SK-MEL-5 (cell line): ENCODE data around the gene HOXB4. TPM values are rescaled to one million over a fixed set of nuclear protein-coding genes. Genes with fewer than 3 reads are reported as not detected.
"Not testable (repeated sequence)": the region's sequence is repeated elsewhere in the genome, so short reads cannot be mapped to it uniquely, and the experiment has no call there.

Experiments used
- DNase-seq: peaks from one replicate; pipeline ENCODE4 v3.0.0-alpha.2; 2016; ENCODE audit warnings: low read depth, low spot score
- in situ Hi-C: cut with HindIII; loops from 2 replicates; pipeline ENCODE4 v1.10.0; 2016; ENCODE audit warnings: low sequenced_read_pairs, high pct_unique_total_duplicates, low pct_unique_long_range_greater_than_20kb
- total RNA-seq: library from RNA; depleted of rRNA; stranded (reverse); fragments of >200 nt; shearing (Covaris generic); gene quantifications from 2 replicates; pipeline ENCODE4 v1.2.3, GENCODE V29; 2014; rRNA removed

HOXB4 gene
- total RNA-seq, 1 experiment from 2014 or later = 0.48 TPM

DNA sequence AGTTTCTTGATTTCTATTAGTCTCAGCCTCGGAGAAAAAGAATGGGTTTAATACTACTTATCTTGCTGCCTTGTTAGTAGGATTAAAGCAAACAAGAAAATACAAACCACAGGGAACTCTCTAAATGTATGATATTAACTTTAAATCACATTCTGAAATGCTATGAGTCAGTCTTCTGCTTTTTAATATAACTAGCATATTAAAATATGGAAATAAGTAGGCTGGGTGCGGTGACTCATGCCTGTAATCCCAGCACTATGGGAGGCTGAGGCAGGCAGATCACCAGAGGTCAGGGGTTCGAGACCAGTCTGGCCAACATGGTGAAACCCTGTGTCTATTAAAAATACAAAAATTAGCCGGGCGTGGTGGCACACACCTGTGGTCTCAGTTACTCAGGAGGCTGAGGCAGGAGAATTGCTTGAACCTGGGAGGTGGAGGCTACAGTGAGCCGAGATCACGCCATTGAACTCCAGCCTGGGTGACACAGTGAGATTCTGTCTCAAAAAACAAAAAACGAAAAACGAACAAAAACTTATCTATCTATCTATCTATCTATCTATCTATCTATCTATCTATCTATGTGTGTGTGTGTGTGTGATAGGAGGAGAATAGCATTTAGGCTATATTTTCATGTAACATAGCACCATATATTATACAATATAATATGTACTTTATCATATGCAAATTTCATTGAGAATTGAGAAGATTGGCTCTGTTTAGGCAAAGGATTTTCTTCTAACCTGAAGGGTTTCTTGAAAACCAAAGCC lies 42.2 kb downstream of the HOXB4 start:
- in situ Hi-C loops, DNase-seq: not testable (repeated sequence)

DNA sequence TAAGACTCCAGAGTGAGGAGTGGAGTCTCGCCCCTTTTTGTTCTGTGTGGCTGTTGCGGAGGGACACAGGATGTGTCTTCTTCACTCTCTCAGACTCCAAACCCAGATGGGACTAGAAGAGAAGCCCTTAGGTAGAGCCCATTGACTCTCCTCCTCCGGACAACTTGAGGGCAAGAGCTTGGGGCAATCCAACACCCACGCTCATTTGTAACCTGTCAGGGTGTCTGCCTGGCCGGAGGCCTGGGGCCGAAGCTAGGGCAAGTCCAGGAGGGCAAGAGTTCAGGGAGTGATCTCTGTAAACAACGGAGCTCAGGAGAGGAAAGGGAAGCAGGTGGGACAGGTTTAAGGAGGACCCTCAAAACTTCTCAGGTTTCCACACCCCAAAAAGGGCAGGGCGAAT lies 45.9 kb downstream of the HOXB4 start:
- in situ Hi-C loops = no loop called here
- DNase-seq = no peak

DNA sequence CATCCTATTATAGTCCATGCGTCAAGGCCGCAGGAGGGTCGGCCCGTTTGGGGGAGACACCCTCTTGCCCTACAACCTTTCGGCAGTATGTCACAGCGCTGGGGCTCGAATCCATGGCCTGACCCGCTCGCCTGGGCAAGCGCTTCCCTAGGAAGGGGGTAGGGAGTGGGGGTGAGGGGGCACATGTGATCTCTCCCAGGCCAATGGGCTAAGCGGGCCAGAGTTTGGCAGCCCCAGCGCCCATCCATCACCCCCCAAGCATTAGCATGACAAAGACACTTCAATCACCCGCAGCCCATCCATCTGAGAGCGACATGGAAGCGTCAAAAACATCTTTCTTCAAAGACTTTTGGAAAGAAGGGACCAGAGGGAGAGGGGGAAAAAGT lies 47.3 kb downstream of the HOXB4 start, which contains the start of gene HOXB1:
Gene HOXB1 (minus strand): TSS at position 125 of the 386 bp plus-strand sequence. CDS start 107 bp downstream, at position 18.
- in situ Hi-C loops = no loop called here
- no peak for DNase-seq

DNA sequence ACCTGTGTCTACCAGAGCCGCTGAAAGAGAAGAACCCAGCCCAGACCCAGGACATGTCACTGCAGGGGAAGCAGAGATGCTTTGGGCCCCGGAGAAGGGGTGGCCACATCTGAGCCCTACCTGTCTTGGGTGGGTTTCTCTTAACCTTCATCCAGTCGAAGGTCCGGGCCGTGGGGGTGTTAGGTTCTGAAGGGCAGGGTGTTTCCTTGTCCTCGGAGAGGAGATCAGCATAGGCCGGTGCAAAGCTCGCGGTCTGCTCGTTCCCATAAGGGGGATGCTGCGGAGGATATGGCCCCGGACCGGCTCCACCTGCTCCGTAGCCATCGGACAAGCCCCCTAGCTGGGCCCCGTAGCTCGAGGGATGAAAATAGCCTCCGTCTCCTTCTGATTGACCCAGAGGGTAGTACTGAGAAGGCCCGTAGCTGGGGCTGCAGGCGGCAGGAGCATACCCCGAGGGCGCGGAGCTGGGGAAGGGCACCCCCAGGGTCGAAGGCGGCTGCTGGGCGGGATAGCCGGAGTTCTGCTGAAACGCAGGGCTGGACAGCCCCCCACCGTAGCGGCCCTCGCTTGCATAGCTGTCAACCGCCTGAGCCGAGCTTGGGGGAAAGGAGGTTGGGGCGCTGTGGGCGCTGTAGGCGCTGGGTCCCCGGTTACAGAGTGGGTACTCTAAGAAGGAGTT lies 47.8 kb downstream of the HOXB4 start:
- no peak for DNase-seq
- in situ Hi-C loops = no loop called here

DNA sequence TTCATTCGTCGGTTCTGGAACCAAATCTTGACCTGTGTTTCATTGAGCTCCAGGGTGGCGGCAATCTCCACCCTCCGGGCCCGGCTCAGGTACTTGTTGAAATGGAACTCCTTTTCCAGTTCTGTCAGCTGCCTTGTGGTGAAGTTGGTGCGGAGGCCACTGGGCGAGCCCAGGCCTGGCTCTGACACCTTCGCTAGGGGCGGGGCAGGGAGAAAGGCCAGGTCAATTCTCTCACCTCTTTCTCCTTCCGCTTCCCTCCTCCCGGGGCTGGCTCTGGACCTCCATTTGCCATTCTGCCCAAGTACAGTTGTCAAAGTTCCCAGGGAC lies 48.5 kb downstream of the HOXB4 start:
- no peak for DNase-seq
- in situ Hi-C loops = no loop called here

DNA sequence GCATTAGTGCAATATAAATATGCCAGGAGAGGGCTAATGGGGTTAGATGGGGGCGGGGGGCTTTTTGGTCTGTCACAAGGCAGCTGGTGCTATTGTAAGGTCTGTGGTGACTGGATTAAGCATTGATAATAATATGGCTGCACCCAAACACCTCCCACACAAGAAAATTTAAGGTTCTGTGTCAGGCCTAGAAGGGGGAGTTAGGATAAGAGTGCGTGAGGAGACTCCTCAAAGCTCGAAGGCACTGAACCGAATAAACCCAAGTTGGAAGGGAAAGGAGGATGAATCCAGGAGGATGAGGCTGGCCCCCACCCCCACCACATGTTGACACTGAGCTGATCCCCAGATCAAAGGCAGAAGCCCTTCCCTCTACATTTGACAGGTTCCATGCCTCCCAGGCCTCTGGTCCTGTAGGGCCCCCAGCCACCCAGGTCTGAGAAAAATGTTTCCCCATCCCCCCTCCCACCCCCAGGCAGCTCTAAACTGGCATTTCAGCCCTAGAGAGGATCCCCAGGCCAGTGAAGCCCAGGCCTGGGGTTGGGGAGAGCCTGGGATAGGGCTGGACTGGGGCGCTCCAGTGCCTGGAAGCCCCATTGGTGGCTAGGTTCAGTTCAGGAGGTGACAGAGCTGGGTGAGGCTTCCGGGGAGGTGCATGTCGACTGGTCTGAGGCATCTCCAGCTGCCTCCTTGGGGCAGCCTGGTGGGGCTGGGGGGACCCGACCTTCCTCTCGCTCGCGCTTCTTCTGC lies 49.0 kb downstream of the HOXB4 start:
- DNase-seq = no peak
- in situ Hi-C loops = no loop called here

DNA sequence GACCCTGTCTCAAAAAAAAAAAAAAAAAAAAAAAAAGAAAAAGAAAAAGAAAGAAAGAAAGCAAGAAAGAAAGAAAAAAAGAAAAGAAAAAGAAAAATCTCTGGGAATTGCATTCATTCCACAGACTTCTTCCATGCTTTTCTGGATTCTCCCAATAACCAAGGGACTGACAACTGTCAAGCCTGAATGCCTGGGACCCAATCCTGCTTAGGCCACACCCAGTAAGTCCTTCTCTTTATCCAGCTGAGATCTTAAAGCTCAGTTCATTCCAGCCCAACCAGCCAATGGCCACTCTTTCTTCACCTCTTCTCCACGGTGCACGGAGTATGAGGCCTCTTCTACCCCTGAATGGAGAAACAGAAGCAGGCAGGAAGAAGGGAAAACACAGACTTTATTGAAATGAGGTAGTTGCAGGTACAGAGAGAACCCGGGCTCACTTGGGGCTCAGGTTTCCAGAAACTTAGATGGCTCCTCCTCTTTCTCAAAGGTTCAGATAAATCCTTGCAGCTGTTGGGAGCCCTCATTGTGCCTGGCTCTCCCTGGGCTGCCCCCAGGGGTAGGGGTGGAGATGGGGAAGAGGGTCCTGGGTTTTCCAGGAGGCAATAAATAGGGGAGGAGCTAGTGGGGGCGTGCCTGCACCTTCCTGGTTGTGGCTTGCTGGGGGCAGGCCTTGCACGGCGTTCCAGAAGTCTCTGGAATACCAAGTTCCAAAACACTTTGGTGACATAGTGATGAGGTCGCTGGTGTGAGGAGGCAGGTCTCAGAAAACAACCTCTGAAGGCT lies 49.8 kb downstream of the HOXB4 start:
- no peak for DNase-seq
- in situ Hi-C loops = no loop called here

DNA sequence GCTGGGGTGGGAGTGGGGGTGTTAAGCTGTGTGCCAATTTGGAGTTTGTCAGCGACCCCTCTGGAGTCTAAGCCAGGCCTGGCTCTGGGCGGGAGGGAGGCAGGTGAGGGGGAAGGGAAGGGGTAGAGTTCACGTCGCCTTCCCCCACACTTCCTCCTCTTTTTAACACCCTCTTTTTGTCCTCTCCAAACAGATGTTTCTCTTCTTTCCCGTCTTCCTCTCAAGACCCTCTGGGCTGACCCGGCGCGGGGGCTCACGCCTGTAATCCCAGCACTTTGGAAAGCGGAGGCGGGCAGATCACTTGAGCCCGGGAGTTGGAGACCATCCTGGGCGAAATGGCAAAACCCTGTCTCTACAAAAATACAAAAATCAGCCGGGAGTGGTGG lies 50.6 kb downstream of the HOXB4 start:
- DNase-seq = no peak
- in situ Hi-C loops = no loop called here

DNA sequence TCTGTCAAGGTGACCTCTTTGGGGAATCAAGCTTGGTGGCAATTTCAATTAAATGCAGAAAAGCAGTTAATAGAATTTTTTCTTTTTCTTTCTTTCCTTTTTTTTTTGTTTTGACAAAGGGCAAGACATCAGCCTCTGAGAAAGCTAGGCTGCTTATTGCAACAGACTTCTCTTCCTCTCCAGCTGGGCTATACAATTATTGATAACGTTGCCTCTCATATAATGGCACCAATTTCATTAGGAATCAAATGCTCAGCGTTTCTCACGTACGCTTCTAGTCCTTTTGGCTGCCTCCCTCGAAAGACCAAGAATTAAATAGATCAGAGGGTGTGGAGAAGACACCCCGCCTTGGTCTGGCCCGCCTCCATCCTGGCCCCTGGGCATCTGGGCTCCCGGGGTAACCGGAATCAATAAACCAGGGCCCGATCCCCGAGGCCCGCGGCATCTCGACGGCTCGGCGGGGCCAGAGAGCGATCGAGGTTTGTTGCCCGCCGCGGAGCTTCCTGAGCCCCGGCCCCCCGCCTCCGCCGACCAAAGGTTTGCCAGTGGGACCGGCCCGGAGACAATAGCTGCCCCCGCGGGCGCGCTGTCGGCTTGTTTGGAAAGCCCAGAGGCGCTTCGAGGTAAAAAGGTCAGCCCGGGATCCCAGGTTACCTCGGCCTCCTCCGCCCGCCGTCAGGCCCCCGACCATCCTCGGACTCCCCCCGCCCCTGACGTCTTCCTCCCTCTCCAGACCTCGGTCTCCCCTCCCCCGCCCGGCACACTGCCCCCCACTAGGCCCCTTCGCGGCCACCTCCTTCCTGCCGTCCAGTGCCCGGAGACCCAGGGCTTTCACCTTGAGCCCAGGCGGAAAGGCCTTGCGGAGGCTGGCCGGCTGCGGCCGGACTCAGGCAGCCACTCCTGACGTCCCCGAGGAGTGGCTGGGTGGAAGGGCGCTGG lies 51.3 kb downstream of the HOXB4 start:
- in situ Hi-C loops = no loop called here
- DNase-seq = no peak

Other genes with a start within 250 kb of the HOXB4 start
- gene SKAP1, start 148.1 kb downstream of the HOXB4 start, total RNA-seq = not detected in 2 replicates
- gene HOXB1, start 47.3 kb downstream of the HOXB4 start, total RNA-seq = not detected in 2 replicates
- not detected in 2 replicates for gene HOXB2, start 33.2 kb downstream of the HOXB4 start, total RNA-seq
- 1.1 and 1.5 TPM in 2 replicates for gene HOXB3, start 11.9 kb upstream of the HOXB4 start, total RNA-seq
- gene HOXB5, start 15.4 kb upstream of the HOXB4 start, total RNA-seq = not detected in 2 replicates
- gene HOXB6, start 26.6 kb upstream of the HOXB4 start, total RNA-seq = 2.8 and 5.2 TPM in 2 replicates
- gene HOXB7, start 32.7 kb upstream of the HOXB4 start, total RNA-seq = 8.9 and 12.1 TPM in 2 replicates
- gene HOXB8, start 36.9 kb upstream of the HOXB4 start, total RNA-seq = 0.69 and 1.6 TPM in 2 replicates
- gene HOXB9, start 48.0 kb upstream of the HOXB4 start, total RNA-seq = 2.2 and 3.3 TPM in 2 replicates
- gene PRAC1, start 144.2 kb upstream of the HOXB4 start, total RNA-seq = not detected in 2 replicates
- gene PRAC2, start 144.8 kb upstream of the HOXB4 start, total RNA-seq = 0.56 and 0.71 TPM in 2 replicates
- 3.7 and 4.8 TPM in 2 replicates for gene HOXB13, start 150.4 kb upstream of the HOXB4 start, total RNA-seq
- 1.7 and 2.1 TPM in 2 replicates for gene TTLL6, start 238.9 kb upstream of the HOXB4 start, total RNA-seq